Suprapubic skin (tissue), 4 donors: ENCODE measurements around the gene TSPO2.

Experiments used
- EP300 ChIP-seq: sonication (generic); formaldehyde crosslinking; IDR thresholded peaks from one replicate; pipeline ENCODE4 v1.6.1; 2017; ENCODE audit warnings: antibody characterized with exemption
- POLR2A ChIP-seq, 2 donors: fragments of 450-650 bp; IDR thresholded peaks; one replicate each; pipeline ENCODE4 v1.6.1; 2017; ENCODE audit warnings: antibody characterized with exemption in 2 of 2, mild to moderate bottlenecking in 2 of 2, moderate library complexity in 2 of 2
- POLR2AphosphoS5 ChIP-seq, 3 donors: sonication (generic); formaldehyde crosslinking; IDR thresholded peaks; one replicate each; pipeline ENCODE4 v1.6.1; 2017; ENCODE audit warnings: antibody characterized with exemption in 3 of 3
- TF ChIP-seq, protein P1 (sequence below), 2 donors: fragments of 200-600 bp in 1 of 2; fragments of 450-650 bp in 1 of 2; sonication (generic) in 1 of 2; IDR thresholded peaks; one replicate each; pipeline ENCODE4 v1.5.1; 2016 to 2019; ENCODE audit warnings: antibody characterized with exemption in 2 of 2, mild to moderate bottlenecking in 1 of 2, moderate library complexity in 1 of 2

DNA sequence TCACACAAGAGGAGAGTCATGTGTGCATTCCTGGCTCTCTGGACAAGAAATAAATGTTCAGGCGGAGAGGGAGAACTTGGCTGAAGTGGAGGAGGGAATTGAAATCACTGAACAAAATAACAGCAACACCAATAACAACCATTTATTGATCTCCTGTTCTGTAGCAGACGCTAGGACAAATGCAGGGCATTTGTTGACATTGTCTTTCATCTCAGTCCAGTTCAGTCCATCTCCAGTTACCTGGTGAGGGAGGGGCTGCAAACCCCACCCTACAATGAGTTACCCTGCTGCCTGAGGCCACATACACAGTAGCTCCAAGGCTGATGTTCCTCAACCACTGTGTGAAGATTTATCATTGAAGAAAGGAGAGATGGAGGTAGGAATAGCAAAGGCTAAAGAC is 30.6 kb upstream of the TSPO2 start:
- TF ChIP-seq, protein P1, sequence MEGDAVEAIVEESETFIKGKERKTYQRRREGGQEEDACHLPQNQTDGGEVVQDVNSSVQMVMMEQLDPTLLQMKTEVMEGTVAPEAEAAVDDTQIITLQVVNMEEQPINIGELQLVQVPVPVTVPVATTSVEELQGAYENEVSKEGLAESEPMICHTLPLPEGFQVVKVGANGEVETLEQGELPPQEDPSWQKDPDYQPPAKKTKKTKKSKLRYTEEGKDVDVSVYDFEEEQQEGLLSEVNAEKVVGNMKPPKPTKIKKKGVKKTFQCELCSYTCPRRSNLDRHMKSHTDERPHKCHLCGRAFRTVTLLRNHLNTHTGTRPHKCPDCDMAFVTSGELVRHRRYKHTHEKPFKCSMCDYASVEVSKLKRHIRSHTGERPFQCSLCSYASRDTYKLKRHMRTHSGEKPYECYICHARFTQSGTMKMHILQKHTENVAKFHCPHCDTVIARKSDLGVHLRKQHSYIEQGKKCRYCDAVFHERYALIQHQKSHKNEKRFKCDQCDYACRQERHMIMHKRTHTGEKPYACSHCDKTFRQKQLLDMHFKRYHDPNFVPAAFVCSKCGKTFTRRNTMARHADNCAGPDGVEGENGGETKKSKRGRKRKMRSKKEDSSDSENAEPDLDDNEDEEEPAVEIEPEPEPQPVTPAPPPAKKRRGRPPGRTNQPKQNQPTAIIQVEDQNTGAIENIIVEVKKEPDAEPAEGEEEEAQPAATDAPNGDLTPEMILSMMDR (IDR thresholded peaks at IDR 0.05): no peak
- TF ChIP-seq POLR2A (IDR thresholded peaks at IDR 0.05) (no peak), POLR2AphosphoS5 (IDR thresholded peaks at IDR 0.05) (no peak), EP300 (no peak)
